GM19193 (cell line): ENCODE results near the gene SH3BP5.

Experiments
- POLR2A ChIP-seq: IDR thresholded peaks from 4 replicates; pipeline ENCODE4 v1.6.1; 2011; ENCODE audit not compliant: insufficient read depth, insufficient read length; ENCODE audit errors: extremely low read depth

The SH3BP5 gene

DNA sequence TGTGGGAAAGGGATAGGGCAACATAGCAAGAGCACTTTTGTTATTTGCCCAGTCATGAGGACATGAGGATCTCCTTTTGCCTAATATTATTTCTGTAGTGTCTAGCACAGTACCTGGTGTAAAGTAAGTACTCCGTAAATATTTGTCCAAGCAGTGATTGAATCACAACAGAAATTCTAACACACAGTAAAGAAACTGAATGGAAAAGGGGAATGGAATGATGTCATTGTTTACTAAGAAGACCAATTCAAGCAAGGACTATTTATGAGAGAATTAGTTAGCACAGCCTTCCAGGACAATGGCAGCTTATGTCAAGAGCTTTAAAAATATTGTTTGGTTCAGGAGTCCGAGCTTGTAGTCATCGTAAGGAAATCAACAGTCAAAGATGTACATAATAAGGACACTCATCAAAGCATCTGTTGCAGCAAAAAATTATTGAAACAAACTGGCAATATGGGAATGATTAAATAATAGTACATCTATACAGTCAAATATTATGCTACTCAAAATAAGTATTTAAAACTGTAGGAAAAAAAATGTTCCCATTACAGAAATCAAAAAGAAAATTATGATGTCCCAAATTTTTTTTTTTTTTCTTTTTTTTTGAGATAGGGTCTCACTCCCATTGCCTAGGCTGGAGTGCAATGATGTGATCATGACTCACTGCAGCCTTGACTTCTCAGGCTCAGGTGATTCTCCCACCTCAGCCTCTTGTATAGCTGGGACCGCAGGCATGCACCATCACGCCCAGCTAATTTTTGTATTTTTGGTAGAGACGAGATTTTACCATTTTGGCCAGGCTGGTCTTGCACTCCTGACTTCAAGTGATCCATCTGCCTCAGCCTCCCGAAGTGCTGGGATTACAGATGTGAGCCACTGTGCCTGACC, 108.5 kb downstream of the SH3BP5 start:
- TF ChIP-seq POLR2A: no peak

DNA sequence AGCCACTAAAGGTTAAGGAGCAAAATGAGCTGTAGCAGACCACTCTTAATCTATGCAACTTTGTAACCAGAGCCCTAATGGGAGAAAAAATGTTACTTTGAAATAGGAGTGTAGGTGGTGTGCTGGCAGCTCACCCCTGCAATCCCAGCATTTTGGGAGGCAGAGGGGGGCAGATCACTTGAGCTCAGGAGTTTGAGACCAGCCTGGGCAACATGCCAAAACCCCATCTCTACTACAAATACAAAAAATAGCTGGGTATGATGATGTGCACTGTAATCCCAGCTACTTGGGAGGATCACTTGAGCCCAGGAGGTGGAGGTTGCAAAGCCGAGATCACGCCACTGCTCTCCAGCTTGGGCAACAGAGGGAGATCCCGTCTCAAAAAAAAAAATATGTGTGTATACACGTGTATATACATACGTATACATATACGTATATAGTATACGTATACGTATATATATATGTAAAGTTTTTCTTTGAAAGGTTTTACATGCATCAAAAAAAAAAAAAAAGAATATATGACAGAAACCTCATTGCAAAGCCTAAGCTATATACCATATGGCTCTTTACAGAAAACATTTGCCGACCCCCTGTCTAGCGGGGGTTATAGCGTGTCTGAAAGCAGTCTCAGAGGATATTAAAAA, 110.7 kb downstream of the SH3BP5 start:
- TF ChIP-seq POLR2A: no peak

DNA sequence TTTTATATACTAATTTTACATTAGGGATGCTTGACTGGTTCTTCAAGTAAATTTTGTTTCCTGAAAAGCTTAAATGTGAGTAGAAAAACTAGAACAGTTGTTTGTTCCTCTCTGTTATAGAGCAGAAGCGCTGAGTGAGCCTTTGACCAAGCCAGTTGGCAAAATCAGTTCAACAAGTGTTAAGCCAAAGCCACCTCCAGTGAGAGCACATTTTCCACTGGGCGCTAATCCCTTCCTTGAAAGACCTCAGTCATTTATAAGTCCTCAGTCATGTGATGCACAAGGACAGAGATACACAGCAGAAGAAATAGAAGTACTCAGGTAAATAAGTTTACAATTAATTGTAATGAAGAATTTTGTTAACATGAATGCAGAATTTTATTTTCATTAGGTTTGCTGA, 111.7 kb downstream of the SH3BP5 start:
- TF ChIP-seq POLR2A: no peak

DNA sequence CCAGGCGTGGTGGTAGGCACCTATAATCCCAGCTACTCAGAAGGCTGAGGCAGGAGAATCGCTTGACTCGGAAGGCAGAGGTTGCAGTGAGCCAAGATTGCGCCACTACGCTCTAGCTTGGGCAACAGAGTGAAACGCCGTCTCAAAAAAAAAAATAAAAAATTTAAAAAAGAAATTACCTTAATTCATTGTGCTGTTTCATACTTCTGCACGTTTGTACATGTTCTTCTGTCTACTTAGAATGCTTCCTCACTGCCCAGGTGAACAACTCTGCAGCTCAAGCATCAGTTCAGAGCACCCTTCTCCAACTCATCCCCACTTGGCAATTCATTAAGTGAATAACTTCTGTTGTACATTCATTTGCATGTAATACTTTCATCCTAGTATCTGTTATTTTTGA, 112.3 kb downstream of the SH3BP5 start:
- no peak for TF ChIP-seq POLR2A

DNA sequence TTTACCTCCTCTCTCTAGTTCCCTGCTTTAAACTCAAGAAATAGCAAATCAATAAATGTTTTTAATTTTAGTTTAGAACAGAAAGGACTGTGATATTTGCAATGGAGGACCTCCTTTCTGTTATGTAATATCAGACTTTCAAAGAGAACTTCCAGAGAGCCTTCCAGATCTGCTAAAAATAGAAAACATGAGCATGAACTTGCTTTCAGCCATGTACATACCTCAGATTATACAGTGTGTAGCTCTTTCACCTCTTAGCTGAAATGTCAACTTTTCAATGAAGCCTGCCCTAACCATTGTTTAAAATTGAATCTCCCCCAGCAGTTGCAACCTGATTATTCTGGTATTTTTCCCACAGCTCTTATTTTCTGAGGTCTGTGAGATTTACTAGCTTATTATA, 113.7 kb downstream of the SH3BP5 start:
- no peak for TF ChIP-seq POLR2A

DNA sequence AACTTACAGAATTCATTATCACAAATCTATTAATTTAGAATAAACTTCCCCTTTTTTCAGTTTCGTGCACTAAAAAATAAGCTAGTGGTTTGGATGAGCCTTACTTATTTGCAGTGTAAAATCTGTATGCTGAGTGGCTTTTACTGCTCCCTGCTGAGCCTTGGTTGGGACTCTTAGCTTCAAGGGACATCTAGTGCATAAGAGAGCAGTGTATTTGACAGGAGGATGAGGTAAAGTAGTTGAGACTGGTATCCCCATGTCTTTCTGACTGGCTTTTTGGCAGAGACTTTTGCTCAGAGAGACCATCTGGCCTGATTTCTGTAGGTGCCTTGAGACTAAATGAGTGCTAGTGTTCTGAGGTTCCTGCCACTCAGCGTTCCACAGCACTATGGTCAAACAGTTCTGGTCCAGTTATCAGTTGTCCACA, 114.5 kb downstream of the SH3BP5 start:
- no peak for TF ChIP-seq POLR2A

DNA sequence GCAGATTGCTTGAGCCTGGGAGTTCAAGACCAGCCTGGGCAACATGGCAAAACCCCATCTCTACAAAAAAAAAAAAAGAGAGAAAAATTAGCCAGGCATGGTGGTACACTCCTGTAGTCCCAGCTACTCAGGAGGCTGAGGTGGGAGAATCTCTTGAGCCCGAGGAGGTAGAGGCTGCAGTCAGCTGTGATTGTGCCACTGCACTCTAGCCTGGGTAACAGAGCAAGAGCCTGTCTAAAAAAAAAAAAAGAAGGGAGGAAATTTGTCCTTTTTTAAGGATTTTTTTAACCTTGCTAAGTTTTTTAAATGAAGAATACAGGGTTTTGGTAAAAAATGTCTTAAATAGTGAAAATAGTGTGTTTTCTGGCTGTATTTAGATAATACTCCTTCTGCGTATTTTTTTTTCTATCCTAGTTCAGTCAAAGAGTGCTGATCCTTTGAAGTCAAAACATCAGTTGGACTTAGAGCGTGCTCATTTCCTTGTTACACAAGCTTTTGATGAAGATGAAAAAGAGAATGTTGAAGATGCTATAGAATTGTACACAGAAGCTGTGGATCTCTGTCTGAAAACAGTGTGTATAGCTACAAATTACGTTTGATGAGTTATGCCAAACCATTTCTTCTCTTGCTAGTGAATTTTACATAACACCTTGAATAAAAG, 115.2 kb downstream of the SH3BP5 start:
- no peak for TF ChIP-seq POLR2A

DNA sequence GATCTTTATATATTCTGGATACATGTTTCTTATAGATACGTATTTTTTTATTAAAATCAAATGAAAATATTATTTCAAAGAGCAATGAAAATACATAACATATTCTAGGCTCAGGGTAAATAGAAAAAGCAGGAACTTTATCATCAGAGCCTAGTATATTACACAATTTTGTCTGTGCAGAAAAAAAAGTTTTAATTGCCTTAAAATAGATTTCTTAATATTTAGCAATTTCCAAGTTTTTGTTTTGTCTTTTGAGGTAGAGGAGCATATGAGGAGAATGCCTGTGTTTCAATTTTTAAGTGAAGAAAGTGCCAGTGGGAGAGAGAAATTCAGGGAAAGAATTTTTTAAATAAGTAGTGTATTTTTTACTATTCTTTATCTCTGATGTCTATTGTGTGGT, 115.9 kb downstream of the SH3BP5 start:
- TF ChIP-seq POLR2A: no peak

DNA sequence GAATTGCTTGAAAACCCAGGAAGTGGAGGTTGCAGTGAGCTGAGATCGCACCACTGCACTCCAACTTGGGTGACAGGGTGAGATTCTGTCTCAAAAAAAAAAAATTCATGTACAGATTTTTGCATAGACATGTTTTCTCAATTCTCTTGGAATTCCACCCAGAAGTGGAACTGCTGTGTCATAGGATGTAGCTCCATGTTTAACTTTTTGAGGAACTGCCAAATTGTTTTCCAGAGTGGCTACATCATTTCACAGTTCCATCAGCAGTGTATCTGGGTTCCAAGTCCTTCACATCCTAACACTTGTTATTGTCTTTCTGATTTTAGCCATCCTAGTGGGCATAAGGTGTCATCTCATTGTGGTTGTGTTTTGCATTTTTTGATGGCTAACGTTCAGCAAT, 116.4 kb downstream of the SH3BP5 start:
- TF ChIP-seq POLR2A: no peak

DNA sequence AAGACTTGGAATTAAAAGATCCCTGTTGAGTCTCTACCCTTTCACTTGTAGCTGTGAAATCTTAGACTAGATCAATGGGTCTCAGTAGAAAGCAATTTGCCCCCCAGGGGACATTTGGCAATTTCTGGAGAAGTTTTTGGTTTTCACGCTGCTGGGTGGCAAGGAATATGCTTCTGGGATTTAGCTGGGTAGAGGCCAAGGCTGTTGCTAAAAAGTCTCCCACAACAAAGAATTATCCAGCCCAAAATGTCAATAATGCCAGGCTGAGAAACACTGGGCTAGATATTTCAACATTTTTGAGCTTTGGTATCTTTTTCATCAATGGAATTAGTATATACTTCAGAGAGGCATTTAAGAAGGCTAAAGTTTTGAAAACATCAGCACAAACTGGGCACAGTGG, 117.6 kb downstream of the SH3BP5 start:
- no peak for TF ChIP-seq POLR2A

DNA sequence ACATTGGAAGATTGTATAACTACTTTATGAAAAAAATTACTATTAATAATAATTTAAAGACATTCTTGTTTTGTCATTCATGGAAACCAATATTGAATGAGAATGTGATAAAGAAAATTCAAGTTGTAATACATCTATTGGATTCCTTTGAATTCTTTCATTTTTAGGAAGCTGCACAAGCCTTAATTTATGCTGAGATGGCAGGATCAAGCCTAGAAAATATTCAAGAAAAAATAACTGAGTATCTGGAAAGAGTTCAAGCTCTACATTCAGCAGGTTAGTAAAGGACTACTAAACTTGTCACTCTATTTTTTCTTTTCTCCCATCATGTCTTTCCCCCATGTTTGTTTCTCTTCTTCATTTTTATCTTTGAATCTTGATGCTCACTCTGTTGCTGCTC, 120.4 kb downstream of the SH3BP5 start:
- no peak for TF ChIP-seq POLR2A

DNA sequence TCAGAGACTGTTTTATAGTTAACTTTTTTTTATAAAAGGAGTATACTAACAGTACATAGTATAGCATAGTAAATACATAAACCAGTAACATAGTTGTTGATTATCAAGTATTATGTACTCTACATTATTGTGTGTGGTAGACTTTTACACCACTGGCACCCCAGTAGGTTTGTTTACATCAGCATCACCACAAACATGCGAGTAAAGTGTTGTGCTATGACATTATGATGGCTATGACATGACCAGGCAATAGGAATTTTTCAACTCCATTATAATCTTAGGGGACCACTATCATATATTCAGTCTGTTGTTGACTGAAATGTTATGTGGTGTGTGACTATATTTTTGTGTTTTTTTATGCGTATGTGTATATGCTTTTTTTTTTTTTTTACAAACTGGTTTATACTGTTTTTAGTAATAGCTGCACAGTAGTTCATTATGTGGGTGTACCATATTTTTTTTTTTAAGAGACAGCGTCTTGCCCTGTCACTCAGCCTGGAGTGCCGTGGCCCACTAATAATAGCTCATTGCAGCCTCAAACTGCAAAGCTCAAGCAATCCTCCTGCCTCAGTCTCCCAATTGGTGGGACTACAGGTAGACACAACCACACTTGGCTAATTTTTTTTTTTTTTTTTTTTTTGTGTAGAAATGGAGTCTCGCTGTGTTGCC, 124.4 kb downstream of the SH3BP5 start:
- TF ChIP-seq POLR2A: no peak

DNA sequence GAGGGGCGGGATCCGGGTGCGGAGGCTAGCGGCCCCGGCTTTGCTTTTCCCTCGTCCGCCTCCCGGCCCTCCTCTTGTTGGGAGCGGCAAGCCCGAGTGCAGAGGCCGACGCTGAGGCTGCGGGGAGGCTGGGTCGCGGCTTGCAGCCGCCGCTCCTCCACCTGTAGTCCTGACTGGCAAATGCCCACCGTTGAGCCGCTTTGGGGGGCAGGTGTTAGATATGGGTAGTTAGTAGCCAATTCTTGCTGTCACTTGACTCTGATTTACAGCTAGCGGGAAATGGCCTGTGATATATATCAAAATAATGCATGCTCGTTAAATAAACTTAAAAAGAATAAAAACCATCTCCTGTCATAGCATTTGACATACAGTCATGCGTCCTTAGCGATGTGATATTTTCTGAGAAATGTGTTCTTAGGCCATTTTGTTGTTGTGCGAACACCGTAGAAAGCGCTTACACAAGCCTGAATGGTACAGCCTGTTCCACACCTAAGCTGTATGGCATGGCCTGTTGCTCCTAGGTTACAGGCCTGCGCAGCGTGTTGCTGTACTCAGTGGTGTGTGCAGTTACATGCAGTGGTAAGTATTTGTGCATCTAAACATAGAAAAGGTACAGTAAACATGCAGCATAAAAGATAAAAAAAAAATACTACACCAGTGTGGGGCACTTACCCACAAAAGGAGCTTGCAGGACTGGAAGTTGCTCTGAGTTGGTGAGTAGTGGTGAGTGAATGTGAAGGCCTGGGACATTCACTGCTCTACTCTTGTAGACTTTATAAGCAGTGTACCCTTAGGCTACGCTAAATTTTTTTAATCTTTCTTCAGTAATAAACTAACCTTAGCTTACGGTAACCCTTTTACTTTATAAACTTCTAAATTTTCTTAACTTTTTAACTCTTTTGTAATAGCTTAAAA, 125.5 kb downstream of the SH3BP5 start:
- no peak for TF ChIP-seq POLR2A

DNA sequence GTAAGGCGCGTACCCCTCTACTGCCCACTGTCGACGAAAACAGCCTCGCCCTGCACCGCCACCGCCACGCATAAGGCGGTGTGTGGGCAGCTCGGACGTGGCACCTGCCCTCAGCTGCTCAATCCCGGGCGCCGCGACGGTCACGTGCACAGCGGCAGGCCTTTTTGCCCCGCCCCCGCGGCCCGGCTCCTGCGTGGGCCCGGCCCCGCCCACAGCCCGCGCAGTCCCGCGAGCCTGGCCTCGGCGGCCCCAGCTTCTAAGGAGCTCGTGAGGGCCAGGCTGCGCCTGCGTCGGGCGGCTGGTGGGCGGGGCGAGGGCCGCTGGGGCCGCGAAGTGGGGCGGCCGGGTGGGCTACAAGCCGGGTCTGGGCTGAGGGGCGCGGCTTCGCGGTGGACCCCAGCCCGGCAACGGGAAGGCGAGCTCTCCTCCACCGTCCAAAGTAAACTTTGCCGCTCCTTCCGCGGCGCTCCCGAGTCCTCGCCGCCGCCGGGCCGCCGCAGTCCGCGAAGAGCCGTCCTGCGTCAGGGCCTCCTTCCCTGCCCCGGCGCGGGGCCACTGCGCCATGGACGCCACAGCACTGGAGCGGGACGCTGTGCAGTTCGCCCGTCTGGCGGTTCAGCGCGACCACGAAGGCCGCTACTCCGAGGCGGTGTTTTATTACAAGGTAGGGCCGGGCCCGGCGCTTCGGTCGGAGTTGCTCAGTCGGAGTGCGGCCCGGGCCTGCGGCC, 126.3 kb downstream of the SH3BP5 start, which contains the start of gene CAPN7:
Gene CAPN7 (plus strand): TSS at position 313 of the 728 bp plus-strand sequence. CDS start 250 bp downstream, at position 563.
- TF ChIP-seq POLR2A: peak; percentile 85

DNA sequence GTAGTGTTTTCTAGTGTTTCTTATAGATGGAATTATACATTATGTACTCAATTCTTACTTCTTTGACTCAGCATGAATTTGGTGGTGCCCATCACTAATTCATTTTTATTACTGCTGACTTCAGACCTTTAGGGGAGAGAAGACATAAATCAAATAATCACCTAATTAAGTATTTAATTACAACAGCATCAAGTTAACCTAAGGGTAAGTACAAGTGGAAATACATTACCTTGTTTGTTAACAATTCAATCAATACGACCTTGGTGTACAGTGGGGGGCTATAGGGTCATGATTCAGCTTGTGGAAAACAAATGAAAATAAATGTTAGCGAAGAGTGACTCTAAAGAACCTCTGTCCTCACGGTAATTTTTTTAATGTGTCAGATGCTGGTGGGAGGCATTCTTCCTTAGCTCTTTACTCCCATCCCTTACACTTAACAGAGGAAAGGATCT, 126.9 kb downstream of the SH3BP5 start:
- TF ChIP-seq POLR2A: no peak
